Measurements from ENCODE around the gene HSPA9.

DNA sequence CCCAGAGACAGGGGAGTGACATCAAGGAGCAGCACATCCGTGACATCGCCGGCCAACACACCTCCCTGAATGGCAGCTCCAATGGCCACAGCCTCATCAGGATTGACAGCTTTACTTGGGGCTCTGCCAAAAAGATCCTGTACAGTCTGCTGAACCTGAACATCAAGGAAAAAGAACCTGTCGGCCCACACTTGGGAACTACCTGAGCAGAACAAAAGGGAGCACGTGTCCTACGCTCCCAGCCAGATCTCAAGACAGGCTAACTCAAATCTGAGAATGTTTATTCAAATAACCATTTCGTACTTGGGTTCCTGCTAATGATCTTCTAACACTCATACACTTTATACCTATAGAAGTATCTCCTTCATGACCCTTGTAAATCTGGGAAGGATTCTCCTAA lies 15.3 kb downstream of the HSPA9 start:
- TF ChIP-seq EP300 (IDR thresholded peaks at IDR 0.05) (no peak), POLR2A (IDR thresholded peaks at IDR 0.05) (no peak), POLR2AphosphoS5 (IDR thresholded peaks at IDR 0.05) (no peak)
- TF ChIP-seq, protein P1, sequence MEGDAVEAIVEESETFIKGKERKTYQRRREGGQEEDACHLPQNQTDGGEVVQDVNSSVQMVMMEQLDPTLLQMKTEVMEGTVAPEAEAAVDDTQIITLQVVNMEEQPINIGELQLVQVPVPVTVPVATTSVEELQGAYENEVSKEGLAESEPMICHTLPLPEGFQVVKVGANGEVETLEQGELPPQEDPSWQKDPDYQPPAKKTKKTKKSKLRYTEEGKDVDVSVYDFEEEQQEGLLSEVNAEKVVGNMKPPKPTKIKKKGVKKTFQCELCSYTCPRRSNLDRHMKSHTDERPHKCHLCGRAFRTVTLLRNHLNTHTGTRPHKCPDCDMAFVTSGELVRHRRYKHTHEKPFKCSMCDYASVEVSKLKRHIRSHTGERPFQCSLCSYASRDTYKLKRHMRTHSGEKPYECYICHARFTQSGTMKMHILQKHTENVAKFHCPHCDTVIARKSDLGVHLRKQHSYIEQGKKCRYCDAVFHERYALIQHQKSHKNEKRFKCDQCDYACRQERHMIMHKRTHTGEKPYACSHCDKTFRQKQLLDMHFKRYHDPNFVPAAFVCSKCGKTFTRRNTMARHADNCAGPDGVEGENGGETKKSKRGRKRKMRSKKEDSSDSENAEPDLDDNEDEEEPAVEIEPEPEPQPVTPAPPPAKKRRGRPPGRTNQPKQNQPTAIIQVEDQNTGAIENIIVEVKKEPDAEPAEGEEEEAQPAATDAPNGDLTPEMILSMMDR (IDR thresholded peaks at IDR 0.05): no peak

All from stomach (tissue), 4 donors.